ENCODE results near the gene PLSCR4. TPM values are rescaled to one million over a fixed set of nuclear protein-coding genes. Genes with fewer than 3 reads are reported as not detected.
A peak's percentile ranks its signal among the peaks of the same experiment; 100 is the strongest.

PLSCR4 gene
- total and polyA plus RNA-seq, 2 of the 8 experiments (the other 6 are each of a cell fraction or from before 2014, with no cell fraction given): 1.8 to 2.9 TPM

- POLR2A ChIA-PET (ENCODE audit: partially characterized antibody): interaction anchor here (0.7 to 2.3 kb wide), 9 partner anchors 9 to 952 kb away, joined by 3 to 8 read pairs (median 3); no protein-coding TSS in a partner anchor
- no peak for FAIRE-seq
- 56% methylated on average over 15 of the region's 15 CpGs; no CpG with 5 or more reads in 1 of the 2 experiments for WGBS, 2 experiments (ENCODE audit: extremely low coverage in 1 of 2, insufficient coverage in 1 of 2, insufficient read length in 1 of 2, insufficient replicate concordance in 2 of 2, low coverage in 1 of 2, low lambda C conversion rate in 2 of 2, missing lambda C conversion rate in 1 of 2)
Measured at GRCh38 chr3:146161663-146162002, 89.3 kb downstream of the PLSCR4 start.

More at GRCh38 chr3:146161663-146162002, 89.3 kb downstream of the PLSCR4 start:
- TF ChIP-seq RXRA (IDR thresholded peaks at IDR 0.05; ENCODE audit: insufficient read depth, low read depth, low read length) (no peak), HDAC6 (IDR thresholded peaks at IDR 0.05; ENCODE audit: low read depth, low read length) (no peak), MAX (IDR thresholded peaks at IDR 0.05) (peak; percentile 21; the same call in 1 of the 2 replicates), EZH2 (IDR thresholded peaks at IDR 0.05; ENCODE audit: low read depth, low read length, severe bottlenecking) (no peak), USF2 (IDR thresholded peaks at IDR 0.05; ENCODE audit: low read length) (no peak), SUZ12 (IDR thresholded peaks at IDR 0.05; ENCODE audit: low read length) (no peak), SIN3A (conservative IDR thresholded peaks at IDR 0.05 in 1 of 2, IDR thresholded peaks at IDR 0.05 in 1 of 2; ENCODE audit: low read depth in 1 of 2, low read length in 2 of 2) (no peak), RAD21 (IDR thresholded peaks at IDR 0.05 in 1 of 2, conservative IDR thresholded peaks at IDR 0.05 in 1 of 2; ENCODE audit: low read depth in 2 of 2, low read length in 2 of 2) (no peak)
- H2BK20ac ChIP-seq (ENCODE audit: low read length): no peak overlapping the region
- H4K91ac ChIP-seq (replicated peaks; ENCODE audit: insufficient read length, low read length): peak overlapping the region; percentile 77
- DNase-seq (ENCODE audit: low read depth in 1 of 2, low spot score in 2 of 2): no peak
- no peaks in the 10 kb centered on the region for H4K20me1 ChIP-seq (replicated peaks in 1 of 2; ENCODE audit: control insufficient read depth in 1 of 2, insufficient read depth in 2 of 2, low read length in 2 of 2)
- H3K18ac ChIP-seq (ENCODE audit: extremely low read depth, low read length): no peak overlapping the region; the same call in 1 of the 2 replicates
- H3K23me2 ChIP-seq (ENCODE audit: low read depth, low read length): peaks cover 11% of the 10 kb centered on the region
- H3K27me3 ChIP-seq (replicated peaks in 1 of 4; ENCODE audit: control insufficient read depth in 3 of 4, extremely low read depth in 1 of 4, insufficient read depth in 3 of 4, low read length in 3 of 4): peaks cover 0 to 6% (median 1%) of the 10 kb centered on the region in 4 experiments; a peak in 3 of 7 replicates
- no peak overlapping the region for H3K14ac ChIP-seq (ENCODE audit: insufficient read length)
- H2AK5ac ChIP-seq (ENCODE audit: low read depth, low read length): no peak overlapping the region
- no peak overlapping the region for H4K5ac ChIP-seq (ENCODE audit: insufficient read length, low read depth, low read length)
- H4K8ac ChIP-seq (ENCODE audit: extremely low read depth, insufficient read depth, low read length): no peak overlapping the region
- H3K23ac ChIP-seq (ENCODE audit: insufficient read length): no peak overlapping the region
- peak overlapping the region; percentile 93 to 95 for H3K4me2 ChIP-seq (ENCODE audit: insufficient read depth in 1 of 2, low read depth in 2 of 2, low read length in 2 of 2)
- H2AFZ ChIP-seq (ENCODE audit: low read length): peak overlapping the region; percentile 99
- 0 out of 2 replicates have a peak overlapping the region, but pooled peaks have one; percentile 73 for H2BK15ac ChIP-seq (ENCODE audit: low read length)
- H2BK5ac ChIP-seq (ENCODE audit: low read depth, low read length): no peak overlapping the region
- peak overlapping the region; percentile 69 to 89 (median 73) for H3K4me3 ChIP-seq (ENCODE audit: extremely low read depth in 1 of 4, insufficient read depth in 2 of 4, low read depth in 3 of 4, low read length in 4 of 4)
- CTCF ChIA-PET (ENCODE audit: partially characterized antibody): interaction anchor here (1.8 to 3.2 kb wide), 4 partner anchors 10 to 96 kb away, joined by 4 to 19 read pairs (median 14); no protein-coding TSS in a partner anchor
- no peak overlapping the region for H2BK120ac ChIP-seq (replicated peaks; ENCODE audit: low read depth, low read length)
- no peaks in the 10 kb centered on the region for H3K9me3 ChIP-seq (ENCODE audit: insufficient read depth in 2 of 2, low read depth in 1 of 2, low read length in 1 of 2)
- no peaks in the 10 kb centered on the region for H3K36me3 ChIP-seq (ENCODE audit: control insufficient read depth in 2 of 4, insufficient read depth in 4 of 4, low read length in 3 of 4)
- peak overlapping the region; percentile 71; the same call in 1 of the 2 replicates for H2BK12ac ChIP-seq (ENCODE audit: low read depth, low read length)
- peaks cover 0 to 31% of the 10 kb centered on the region in 2 experiments; a peak in 2 of 4 replicates for H3K79me2 ChIP-seq (ENCODE audit: control insufficient read depth in 1 of 2, insufficient read depth in 2 of 2, low read length in 2 of 2)
- H3K9ac ChIP-seq (replicated peaks in 1 of 4; ENCODE audit: extremely low read depth in 1 of 4, low read depth in 3 of 4, low read length in 3 of 4): peak overlapping the region; percentile 62 to 80 (median 71); a peak in 6 of 7 replicates
- no peaks in the 10 kb centered on the region for H3K79me1 ChIP-seq (ENCODE audit: low read depth, low read length)
- peaks cover 0 to 7% (median 3%) of the 10 kb centered on the region in 4 experiments; a peak in 3 of 7 replicates for H3K4me1 ChIP-seq (replicated peaks in 1 of 4; ENCODE audit: control insufficient read depth in 3 of 4, insufficient read depth in 4 of 4, low read length in 3 of 4)
- H3K4ac ChIP-seq (replicated peaks; ENCODE audit: insufficient read length, low read depth, low read length): no peak overlapping the region
- H3K56ac ChIP-seq (replicated peaks; ENCODE audit: insufficient read length, low read depth, low read length): no peak overlapping the region
- no peak overlapping the region for H3K27ac ChIP-seq (ENCODE audit: low read depth, low read length)
